HG03097 (cell line): ENCODE results near the gene TCP11L2.
"Not testable (repeated sequence)": the region's sequence is repeated elsewhere in the genome, so short reads cannot be mapped to it uniquely, and the experiment has no call there.

Experiments
- ATAC-seq: cut with Tn5 transposase; IDR thresholded peaks from one replicate; pipeline ENCODE4 v1.9.1; 2021; ENCODE audit not compliant: unreplicated experiment, low FRiP score

TCP11L2 gene

GRCh38 chr12:106333756-106334155, 31.2 kb downstream of the TCP11L2 start:
- ATAC-seq = no peak

GRCh38 chr12:106341086-106341877, 38.7 kb downstream of the TCP11L2 start:
- ATAC-seq = no peak

- no peak for ATAC-seq
Measured at GRCh38 chr12:106342397-106343213, 40.1 kb downstream of the TCP11L2 start.

- ATAC-seq = no peak
Measured at GRCh38 chr12:106343214-106343528, 40.6 kb downstream of the TCP11L2 start.

- no peak for ATAC-seq
Measured at GRCh38 chr12:106344131-106344530, 41.6 kb downstream of the TCP11L2 start.

- ATAC-seq = no peak
Measured at GRCh38 chr12:106345746-106346145, 43.2 kb downstream of the TCP11L2 start.

- no peak for ATAC-seq
Measured at GRCh38 chr12:106348411-106348810, 45.9 kb downstream of the TCP11L2 start.

- no peak for ATAC-seq
Measured at GRCh38 chr12:106353175-106353574, 50.6 kb downstream of the TCP11L2 start.

- ATAC-seq = peak; percentile 90
Measured at GRCh38 chr12:106357549-106358395, 55.2 kb downstream of the TCP11L2 start, which contains the start of gene POLR3B. Gene POLR3B (plus strand): TSS chr12:106357748. CDS start chr12:106357880, 132 bp downstream.

- no peak for ATAC-seq
Measured at GRCh38 chr12:106358396-106359241, 56.1 kb downstream of the TCP11L2 start.

- ATAC-seq = no peak
Measured at GRCh38 chr12:106359646-106360399, 57.3 kb downstream of the TCP11L2 start.

- ATAC-seq = no peak
Measured at GRCh38 chr12:106360400-106360994, 58.0 kb downstream of the TCP11L2 start.

- no peak for ATAC-seq
Measured at GRCh38 chr12:106362971-106363370, 60.4 kb downstream of the TCP11L2 start.

GRCh38 chr12:106364261-106364660, 61.7 kb downstream of the TCP11L2 start:
- no peak for ATAC-seq

- ATAC-seq = no peak
Measured at GRCh38 chr12:106369624-106370346, 67.3 kb downstream of the TCP11L2 start.

- ATAC-seq = no peak
Measured at GRCh38 chr12:106378788-106379187, 76.3 kb downstream of the TCP11L2 start.

GRCh38 chr12:106380954-106381353, 78.4 kb downstream of the TCP11L2 start:
- no peak for ATAC-seq

GRCh38 chr12:106381866-106382265, 79.3 kb downstream of the TCP11L2 start:
- ATAC-seq = not testable (repeated sequence)
